ENCODE results near the gene HVCN1.

The HVCN1 gene

DNA sequence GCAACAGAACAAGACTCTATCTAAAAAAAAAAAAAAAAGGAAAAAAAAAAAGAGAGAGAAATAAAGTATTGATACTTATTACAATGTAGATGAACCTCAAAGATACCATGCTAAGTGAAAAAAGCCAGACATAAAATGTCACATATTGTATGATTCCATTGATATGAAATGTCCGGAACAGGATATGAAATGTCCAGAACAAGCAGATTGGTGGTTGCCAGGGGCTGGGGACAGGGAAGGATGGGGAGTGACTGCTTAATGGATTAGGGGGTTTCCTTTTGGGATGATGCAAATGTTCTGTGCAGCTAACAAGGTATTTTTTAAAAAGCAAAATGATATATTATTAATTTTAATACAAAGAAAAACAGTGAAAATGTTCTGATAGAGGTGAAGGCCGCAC lies 5.0 kb downstream of the HVCN1 start:
- POLR2A ChIA-PET: no interaction called here
- Histone ChIP-seq H3K9me3 (ENCODE audit: control extremely low read depth in 1 of 5, control insufficient read depth in 4 of 5, insufficient read depth in 2 of 5, low read depth in 1 of 5, low read length in 4 of 5) (peaks cover 0 to 2% (median 0%) of the 10 kb centered on the region in 5 experiments), H3K4me1 (ENCODE audit: control extremely low read depth in 1 of 4, control insufficient read depth in 4 of 4, insufficient read depth in 4 of 4, low read length in 3 of 4) (peaks cover 0 to 18% (median 12%) of the 10 kb centered on the region in 4 experiments), H3K4me3 (ENCODE audit: control insufficient read depth in 1 of 7, extremely low read depth in 1 of 7, insufficient read depth in 4 of 7, low read depth in 2 of 7, low read length in 6 of 7) (no peak overlapping the region), H3K36me3 (ENCODE audit: control insufficient read depth in 4 of 4, insufficient read depth in 4 of 4, low read length in 3 of 4) (no peaks in the 10 kb centered on the region), H3K27me3 (replicated peaks in 2 of 5; ENCODE audit: control insufficient read depth in 4 of 5, insufficient read depth in 5 of 5, low read length in 4 of 5) (peaks cover 0 to 11% (median 0%) of the 10 kb centered on the region in 5 experiments), H3K27ac (ENCODE audit: insufficient read depth in 1 of 2, low read depth in 1 of 2, low read length in 2 of 2, poor library complexity in 1 of 2, severe bottlenecking in 2 of 2) (no peak overlapping the region)
- CTCF ChIA-PET: interaction anchor here (1.8 kb wide), 1 partner anchor 14 kb away, joined by 4 read pairs; no protein-coding TSS in a partner anchor
- no CpG with 5 or more reads among the region's 2 CpGs for WGBS (ENCODE audit: insufficient coverage)
- no peak for DNase-seq

DNA sequence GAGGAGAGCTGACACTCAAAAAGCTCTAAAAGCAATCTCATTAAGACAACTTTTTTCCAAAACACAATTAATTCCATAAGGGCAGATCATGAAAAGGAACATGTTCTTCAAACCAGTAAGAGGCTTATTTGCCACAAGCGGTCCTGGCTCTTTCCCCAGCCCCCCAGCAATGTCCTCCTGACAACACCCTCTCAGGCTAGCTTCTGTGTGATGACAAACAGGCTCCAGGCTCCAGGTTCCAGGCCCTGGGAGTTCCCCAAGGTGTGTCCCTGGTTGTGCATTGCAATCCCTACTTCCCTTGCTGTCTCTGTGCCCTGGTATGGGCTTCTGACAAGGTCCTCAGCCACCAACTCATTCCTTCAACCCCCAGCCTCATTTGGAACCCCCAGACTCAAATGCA lies 8.9 kb downstream of the HVCN1 start:
- WGBS (ENCODE audit: insufficient coverage): 100% methylated on average over 1 of the region's 1 CpG
- Histone ChIP-seq H3K27ac (ENCODE audit: insufficient read depth in 1 of 2, low read depth in 1 of 2, low read length in 2 of 2, poor library complexity in 1 of 2, severe bottlenecking in 2 of 2) (no peak overlapping the region), H3K4me1 (ENCODE audit: control extremely low read depth in 1 of 4, control insufficient read depth in 4 of 4, insufficient read depth in 4 of 4, low read length in 3 of 4) (peaks cover 2 to 27% (median 24%) of the 10 kb centered on the region in 4 experiments), H3K36me3 (ENCODE audit: control insufficient read depth in 4 of 4, insufficient read depth in 4 of 4, low read length in 3 of 4) (no peaks in the 10 kb centered on the region), H3K4me3 (ENCODE audit: control insufficient read depth in 1 of 7, extremely low read depth in 1 of 7, insufficient read depth in 4 of 7, low read depth in 2 of 7, low read length in 6 of 7) (no peak overlapping the region), H3K27me3 (replicated peaks in 2 of 5; ENCODE audit: control insufficient read depth in 4 of 5, insufficient read depth in 5 of 5, low read length in 4 of 5) (no peaks in the 10 kb centered on the region), H3K9me3 (ENCODE audit: control extremely low read depth in 1 of 5, control insufficient read depth in 4 of 5, insufficient read depth in 2 of 5, low read depth in 1 of 5, low read length in 4 of 5) (no peaks in the 10 kb centered on the region)
- POLR2A ChIA-PET: no interaction called here
- CTCF ChIA-PET: interaction anchor here (0.6 kb wide), 1 partner anchor 214 kb away, joined by 3 read pairs; no protein-coding TSS in a partner anchor
- no peak for DNase-seq

DNA sequence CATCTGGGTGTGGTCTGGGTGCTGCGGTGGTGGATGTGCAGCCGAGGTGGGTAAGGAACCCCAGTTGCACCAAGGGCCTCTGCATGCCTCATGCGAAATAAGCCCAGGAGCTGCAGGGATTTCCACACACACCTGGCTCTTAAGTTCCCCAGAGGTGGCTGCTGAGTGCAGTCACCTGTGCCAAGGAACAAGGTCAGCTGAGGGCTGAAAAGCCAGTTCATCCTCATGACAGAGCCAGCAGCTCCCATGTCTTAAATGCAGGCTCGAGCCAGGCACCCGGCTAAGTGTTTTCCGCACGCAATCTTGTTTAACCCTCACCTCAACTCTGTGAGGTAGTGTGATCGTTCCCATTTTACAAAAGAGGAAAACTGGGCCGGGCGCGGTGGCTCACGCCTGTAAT lies 9.7 kb downstream of the HVCN1 start:
- WGBS (ENCODE audit: insufficient coverage): 97% methylated on average over 7 of the region's 12 CpGs
- CTCF ChIA-PET: no interaction called here
- Histone ChIP-seq H3K27me3 (replicated peaks in 2 of 5; ENCODE audit: control insufficient read depth in 4 of 5, insufficient read depth in 5 of 5, low read length in 4 of 5) (no peaks in the 10 kb centered on the region), H3K4me3 (ENCODE audit: control insufficient read depth in 1 of 7, extremely low read depth in 1 of 7, insufficient read depth in 4 of 7, low read depth in 2 of 7, low read length in 6 of 7) (no peak overlapping the region), H3K36me3 (ENCODE audit: control insufficient read depth in 4 of 4, insufficient read depth in 4 of 4, low read length in 3 of 4) (no peaks in the 10 kb centered on the region), H3K4me1 (ENCODE audit: control extremely low read depth in 1 of 4, control insufficient read depth in 4 of 4, insufficient read depth in 4 of 4, low read length in 3 of 4) (peaks cover 2 to 27% (median 24%) of the 10 kb centered on the region in 4 experiments), H3K27ac (ENCODE audit: insufficient read depth in 1 of 2, low read depth in 1 of 2, low read length in 2 of 2, poor library complexity in 1 of 2, severe bottlenecking in 2 of 2) (no peak overlapping the region), H3K9me3 (ENCODE audit: control extremely low read depth in 1 of 5, control insufficient read depth in 4 of 5, insufficient read depth in 2 of 5, low read depth in 1 of 5, low read length in 4 of 5) (peaks cover 0 to 3% (median 0%) of the 10 kb centered on the region in 5 experiments)
- POLR2A ChIA-PET: interaction anchor here (0.6 kb wide), 1 partner anchor 62 kb away, joined by 3 read pairs; no protein-coding TSS in a partner anchor
- DNase-seq: no peak

DNA sequence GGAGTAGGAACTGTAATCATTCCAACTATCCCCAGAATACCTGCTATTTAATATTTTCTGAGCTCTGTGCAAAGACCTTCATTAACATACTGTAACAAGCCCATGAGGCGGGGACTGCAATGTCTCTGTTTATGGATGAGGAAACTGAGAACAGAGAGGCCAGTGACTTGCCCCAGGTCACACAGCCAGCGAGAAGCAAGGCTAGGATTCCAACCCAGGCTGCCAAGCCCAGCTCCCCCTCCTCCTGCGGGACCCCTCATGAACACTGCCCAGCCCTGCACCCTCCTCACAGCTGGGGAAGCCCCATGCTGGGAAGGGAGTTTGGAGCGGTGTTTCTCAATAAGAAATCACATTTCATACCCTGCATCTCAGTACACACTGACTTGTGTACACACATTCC lies 10.9 kb downstream of the HVCN1 start:
- H3K4me1 ChIP-seq (ENCODE audit: control extremely low read depth in 1 of 4, control insufficient read depth in 4 of 4, insufficient read depth in 4 of 4, low read length in 3 of 4): peaks cover 2 to 27% (median 24%) of the 10 kb centered on the region in 4 experiments
- CTCF ChIA-PET: interaction anchor here (1.1 to 1.2 kb wide), 2 partner anchors 8 to 16 kb away, joined by 4 to 5 read pairs; no protein-coding TSS in a partner anchor
- no peaks in the 10 kb centered on the region for H3K27me3 ChIP-seq (replicated peaks in 2 of 5; ENCODE audit: control insufficient read depth in 4 of 5, insufficient read depth in 5 of 5, low read length in 4 of 5)
- H3K36me3 ChIP-seq (ENCODE audit: control insufficient read depth in 4 of 4, insufficient read depth in 4 of 4, low read length in 3 of 4): no peaks in the 10 kb centered on the region
- DNase-seq: no peak
- peaks cover 0 to 3% (median 0%) of the 10 kb centered on the region in 5 experiments for H3K9me3 ChIP-seq (ENCODE audit: control extremely low read depth in 1 of 5, control insufficient read depth in 4 of 5, insufficient read depth in 2 of 5, low read depth in 1 of 5, low read length in 4 of 5)
- peak overlapping the region in 3 of 7 experiments; percentile 0 to 25 (median 20) for H3K4me3 ChIP-seq (ENCODE audit: control insufficient read depth in 1 of 7, extremely low read depth in 1 of 7, insufficient read depth in 4 of 7, low read depth in 2 of 7, low read length in 6 of 7)
- H3K27ac ChIP-seq (ENCODE audit: insufficient read depth in 1 of 2, low read depth in 1 of 2, low read length in 2 of 2, poor library complexity in 1 of 2, severe bottlenecking in 2 of 2): no peak overlapping the region
- POLR2A ChIA-PET: no interaction called here
- WGBS (ENCODE audit: insufficient coverage): 83% methylated on average over 1 of the region's 4 CpGs

DNA sequence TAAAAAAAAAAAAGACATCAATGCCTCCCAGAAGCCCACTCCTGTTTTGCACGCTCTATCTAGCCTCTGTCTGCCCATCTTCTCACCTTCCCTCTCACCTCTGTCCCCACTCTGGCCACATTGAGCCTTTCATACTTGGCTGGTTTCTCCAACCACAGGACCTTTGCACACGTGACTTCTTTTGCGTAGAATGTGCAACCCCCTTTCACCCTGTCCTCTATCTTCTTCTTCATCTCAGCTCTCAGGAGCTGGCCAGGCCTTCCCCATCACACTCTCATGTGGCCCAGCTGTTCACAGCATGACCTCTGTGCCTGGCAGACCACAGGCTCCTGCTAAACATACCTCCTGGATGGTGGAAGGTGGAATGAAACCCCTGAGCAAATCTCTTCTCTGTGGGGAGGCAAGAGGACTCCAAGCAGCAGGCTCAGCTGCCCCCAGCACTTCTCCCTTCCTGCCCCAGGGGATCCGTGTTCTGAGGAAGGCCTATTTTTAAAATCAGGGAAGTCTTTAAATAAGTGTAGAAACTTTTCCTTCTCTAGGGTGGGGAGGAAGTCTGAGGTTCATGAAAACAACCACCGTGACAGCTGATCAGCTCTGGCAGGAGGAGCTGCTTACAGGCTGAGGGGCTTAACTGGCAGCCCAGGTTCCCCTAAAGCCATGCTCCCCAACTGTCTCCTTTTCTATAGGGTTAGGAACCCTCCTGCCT lies 11.6 kb downstream of the HVCN1 start:
- CTCF ChIA-PET: interaction anchor here (1.1 to 1.2 kb wide), 2 partner anchors 9 to 16 kb away, joined by 4 to 5 read pairs; no protein-coding TSS in a partner anchor

DNA sequence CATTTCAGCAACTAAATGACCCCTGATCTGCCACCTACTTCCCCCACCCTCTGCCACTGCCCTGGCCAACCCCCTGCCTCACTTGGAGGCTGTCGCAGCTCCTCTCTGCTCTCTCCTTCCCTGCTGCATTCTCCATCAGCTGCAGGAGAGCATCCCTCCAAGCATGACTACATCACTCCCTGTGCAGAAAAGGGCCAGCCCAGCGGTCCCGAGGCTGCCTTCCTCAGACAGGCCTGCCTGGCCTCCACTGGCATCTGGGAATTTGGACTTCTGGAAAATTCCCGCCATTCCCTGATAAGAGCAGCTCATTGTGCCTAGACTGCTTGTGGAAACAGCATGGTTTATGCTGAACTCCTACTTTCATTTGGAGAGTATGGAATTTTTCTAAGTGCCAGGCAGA lies 12.7 kb downstream of the HVCN1 start:
- Histone ChIP-seq H3K27ac (ENCODE audit: insufficient read depth in 1 of 2, low read depth in 1 of 2, low read length in 2 of 2, poor library complexity in 1 of 2, severe bottlenecking in 2 of 2) (no peak overlapping the region), H3K27me3 (replicated peaks in 2 of 5; ENCODE audit: control insufficient read depth in 4 of 5, insufficient read depth in 5 of 5, low read length in 4 of 5) (no peaks in the 10 kb centered on the region), H3K4me1 (ENCODE audit: control extremely low read depth in 1 of 4, control insufficient read depth in 4 of 4, insufficient read depth in 4 of 4, low read length in 3 of 4) (peaks cover 2 to 27% (median 24%) of the 10 kb centered on the region in 4 experiments), H3K9me3 (ENCODE audit: control extremely low read depth in 1 of 5, control insufficient read depth in 4 of 5, insufficient read depth in 2 of 5, low read depth in 1 of 5, low read length in 4 of 5) (peaks cover 0 to 3% (median 0%) of the 10 kb centered on the region in 5 experiments), H3K36me3 (ENCODE audit: control insufficient read depth in 4 of 4, insufficient read depth in 4 of 4, low read length in 3 of 4) (no peaks in the 10 kb centered on the region), H3K4me3 (ENCODE audit: control insufficient read depth in 1 of 7, extremely low read depth in 1 of 7, insufficient read depth in 4 of 7, low read depth in 2 of 7, low read length in 6 of 7) (no peak overlapping the region)
- POLR2A ChIA-PET: no interaction called here
- CTCF ChIA-PET: interaction anchor here (1.2 to 1.9 kb wide), 3 partner anchors 10 to 69 kb away, joined by 3 to 5 read pairs (median 5); no protein-coding TSS in a partner anchor
- 93% methylated on average over 4 of the region's 4 CpGs for WGBS (ENCODE audit: insufficient coverage)
- DNase-seq: no peak

More for the DNA sequence above, 11.6 kb downstream of the HVCN1 start:
- no peaks in the 10 kb centered on the region for H3K36me3 ChIP-seq (ENCODE audit: control insufficient read depth in 4 of 4, insufficient read depth in 4 of 4, low read length in 3 of 4)
- WGBS (ENCODE audit: insufficient coverage): 25% methylated on average over 4 of the region's 5 CpGs
- H3K27ac ChIP-seq (ENCODE audit: insufficient read depth in 1 of 2, low read depth in 1 of 2, low read length in 2 of 2, poor library complexity in 1 of 2, severe bottlenecking in 2 of 2): no peak overlapping the region
- peaks cover 2 to 27% (median 24%) of the 10 kb centered on the region in 4 experiments for H3K4me1 ChIP-seq (ENCODE audit: control extremely low read depth in 1 of 4, control insufficient read depth in 4 of 4, insufficient read depth in 4 of 4, low read length in 3 of 4)
- POLR2A ChIA-PET: no interaction called here
- H3K4me3 ChIP-seq (ENCODE audit: control insufficient read depth in 1 of 7, extremely low read depth in 1 of 7, insufficient read depth in 4 of 7, low read depth in 2 of 7, low read length in 6 of 7): peak overlapping the region in 3 of 7 experiments; percentile 0 to 25 (median 20)
- H3K9me3 ChIP-seq (ENCODE audit: control extremely low read depth in 1 of 5, control insufficient read depth in 4 of 5, insufficient read depth in 2 of 5, low read depth in 1 of 5, low read length in 4 of 5): peaks cover 0 to 3% (median 0%) of the 10 kb centered on the region in 5 experiments
- DNase-seq: peak in 2 of 3 donors; percentile 78 to 84
- no peaks in the 10 kb centered on the region for H3K27me3 ChIP-seq (replicated peaks in 2 of 5; ENCODE audit: control insufficient read depth in 4 of 5, insufficient read depth in 5 of 5, low read length in 4 of 5)

DNA sequence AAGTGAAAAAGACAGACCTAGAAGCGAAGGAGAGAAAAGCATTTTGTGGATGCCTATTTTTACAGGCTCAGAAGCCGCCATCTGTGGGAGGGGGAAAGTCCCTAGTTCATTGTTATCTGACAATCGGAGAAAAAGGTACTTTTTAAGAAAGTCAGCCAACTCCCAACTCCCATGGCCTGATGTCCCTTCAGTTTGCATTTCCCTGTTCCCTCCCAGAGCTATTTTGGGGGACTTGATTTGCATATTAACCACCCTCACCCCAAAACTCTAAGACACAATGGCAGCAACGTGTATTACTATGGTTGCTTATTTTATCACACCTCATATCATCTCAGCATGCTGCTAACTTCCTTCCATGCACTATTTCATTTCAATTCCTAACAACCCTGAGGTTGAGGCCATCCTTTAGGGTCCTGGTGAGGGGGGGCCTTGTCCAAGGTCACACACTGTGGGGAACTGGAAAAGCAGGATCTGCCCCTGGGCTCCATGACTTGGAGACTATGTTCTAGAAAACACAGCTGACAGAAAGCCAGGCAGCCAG lies 18.7 kb downstream of the HVCN1 start:
- H3K9me3 ChIP-seq (ENCODE audit: control extremely low read depth in 1 of 5, control insufficient read depth in 4 of 5, insufficient read depth in 2 of 5, low read depth in 1 of 5, low read length in 4 of 5): peaks cover 0 to 5% (median 0%) of the 10 kb centered on the region in 5 experiments
- CTCF ChIA-PET: no interaction called here
- H3K4me1 ChIP-seq (ENCODE audit: control extremely low read depth in 1 of 4, control insufficient read depth in 4 of 4, insufficient read depth in 4 of 4, low read length in 3 of 4): peaks cover 0 to 12% (median 5%) of the 10 kb centered on the region in 4 experiments
- 39% methylated on average over 3 of the region's 4 CpGs for WGBS (ENCODE audit: insufficient coverage)
- H3K36me3 ChIP-seq (ENCODE audit: control insufficient read depth in 4 of 4, insufficient read depth in 4 of 4, low read length in 3 of 4): no peaks in the 10 kb centered on the region
- H3K4me3 ChIP-seq (ENCODE audit: control insufficient read depth in 1 of 7, extremely low read depth in 1 of 7, insufficient read depth in 4 of 7, low read depth in 2 of 7, low read length in 6 of 7): no peak overlapping the region
- POLR2A ChIA-PET: no interaction called here
- no peak overlapping the region for H3K27ac ChIP-seq (ENCODE audit: insufficient read depth in 1 of 2, low read depth in 1 of 2, low read length in 2 of 2, poor library complexity in 1 of 2, severe bottlenecking in 2 of 2)
- peak in 2 of 3 donors; percentile 48 to 57 for DNase-seq
- no peaks in the 10 kb centered on the region for H3K27me3 ChIP-seq (replicated peaks in 2 of 5; ENCODE audit: control insufficient read depth in 4 of 5, insufficient read depth in 5 of 5, low read length in 4 of 5)
